H1 (cell line): ENCODE results near the gene EGFLAM. TPM values are rescaled to one million over a fixed set of nuclear protein-coding genes. Genes with fewer than 3 reads are reported as not detected.

Experiments
- CBX5 ChIP-seq: fragments of 300-800, 300-1000 bp; sonication (generic); IDR thresholded peaks from 2 replicates; pipeline ENCODE4 v1.7.1; 2016; ENCODE audit warnings: antibody characterized with exemption, low read length, low read depth
- CEBPB ChIP-seq: IDR thresholded peaks from 2 replicates; pipeline ENCODE4 v1.6.1; 2012; ENCODE audit warnings: low read depth, low read length
- CREB1 ChIP-seq: IDR thresholded peaks from 2 replicates; pipeline ENCODE4 v1.6.1; 2012; ENCODE audit warnings: inconsistent platforms
- MAFK ChIP-seq: IDR thresholded peaks from 2 replicates; pipeline ENCODE4 v1.6.1; 2012; ENCODE audit warnings: low read depth, mild to moderate bottlenecking, improper control_type of control experiment, low read length
- RFX5 ChIP-seq: IDR thresholded peaks from 2 replicates; pipeline ENCODE4 v1.6.1; 2011; ENCODE audit warnings: low read depth, low read length, improper control_type of control experiment, borderline replicate concordance
- polyA plus RNA-seq, 7 experiments: library from polyadenylated mRNA; depleted of rRNA in 3 of 7; stranded (reverse) in 5 of 7; unstranded in 2 of 7; fragments of >200 nt in 5 of 7; fragments of 200-250 nt in 2 of 7; gene quantifications; 1 replicate in 5 of 7; 2 replicates in 1 of 7; 4 replicates in 1 of 7; pipeline versions ENCODE4 v1.2.1 to v1.2.3, GENCODE V29; 2011 to 2013; ENCODE audit warnings: missing spikeins in 2 of 7, mixed read lengths in 2 of 7
- total RNA-seq: library from RNA; stranded (reverse); fragmentation: NEBNext Ultra II Directional; extraction: Animal tissue kit (Norgen Biotek cat#: 25700); gene quantifications from 2 replicates; pipeline ENCODE4 v1.2.1, GENCODE V29; 2021
- TF ChIP-seq, protein P1 (sequence below): fragments of 300-600 bp; sonication (generic); IDR thresholded peaks from 2 replicates; pipeline ENCODE4 v1.7.1; 2012; ENCODE audit warnings: low read length, moderate library complexity, mild to moderate bottlenecking, inconsistent platforms; ENCODE audit not compliant: insufficient replicate concordance
- TF ChIP-seq, protein P2 (sequence below): IDR thresholded peaks from 2 replicates; pipeline ENCODE4 v1.6.1; 2011; ENCODE audit warnings: low read depth, mild to moderate bottlenecking, low read length; ENCODE audit not compliant: insufficient read depth
- TF ChIP-seq, protein P3 (sequence below): IDR thresholded peaks from 2 replicates; pipeline ENCODE4 v1.6.1; 2012; ENCODE audit warnings: inconsistent platforms

EGFLAM gene
- total and polyA plus RNA-seq, 2 of the 8 experiments (the other 6 are each of a cell fraction or from before 2014, with no cell fraction given): 0.20 to 0.24 TPM

DNA sequence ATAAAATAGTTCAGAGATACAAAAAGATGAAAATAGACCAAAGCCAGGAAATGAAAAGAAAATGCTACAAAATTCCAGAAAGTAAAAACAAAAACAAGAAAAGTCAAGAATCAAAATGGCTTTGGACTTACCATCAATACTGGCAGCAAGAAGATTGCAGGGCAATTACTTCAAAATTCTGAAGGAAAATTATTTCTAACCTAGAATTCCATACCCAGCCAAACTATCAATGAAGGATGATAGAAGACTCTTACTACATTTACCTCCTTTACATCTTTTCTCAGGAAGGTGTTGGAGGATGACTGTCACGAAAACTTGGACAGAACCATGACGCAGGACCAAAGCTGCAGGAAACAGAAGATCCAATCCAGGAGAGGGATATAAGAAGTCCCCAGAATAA, 46.8 kb downstream of the EGFLAM start (continued):
- TF ChIP-seq, protein P1, sequence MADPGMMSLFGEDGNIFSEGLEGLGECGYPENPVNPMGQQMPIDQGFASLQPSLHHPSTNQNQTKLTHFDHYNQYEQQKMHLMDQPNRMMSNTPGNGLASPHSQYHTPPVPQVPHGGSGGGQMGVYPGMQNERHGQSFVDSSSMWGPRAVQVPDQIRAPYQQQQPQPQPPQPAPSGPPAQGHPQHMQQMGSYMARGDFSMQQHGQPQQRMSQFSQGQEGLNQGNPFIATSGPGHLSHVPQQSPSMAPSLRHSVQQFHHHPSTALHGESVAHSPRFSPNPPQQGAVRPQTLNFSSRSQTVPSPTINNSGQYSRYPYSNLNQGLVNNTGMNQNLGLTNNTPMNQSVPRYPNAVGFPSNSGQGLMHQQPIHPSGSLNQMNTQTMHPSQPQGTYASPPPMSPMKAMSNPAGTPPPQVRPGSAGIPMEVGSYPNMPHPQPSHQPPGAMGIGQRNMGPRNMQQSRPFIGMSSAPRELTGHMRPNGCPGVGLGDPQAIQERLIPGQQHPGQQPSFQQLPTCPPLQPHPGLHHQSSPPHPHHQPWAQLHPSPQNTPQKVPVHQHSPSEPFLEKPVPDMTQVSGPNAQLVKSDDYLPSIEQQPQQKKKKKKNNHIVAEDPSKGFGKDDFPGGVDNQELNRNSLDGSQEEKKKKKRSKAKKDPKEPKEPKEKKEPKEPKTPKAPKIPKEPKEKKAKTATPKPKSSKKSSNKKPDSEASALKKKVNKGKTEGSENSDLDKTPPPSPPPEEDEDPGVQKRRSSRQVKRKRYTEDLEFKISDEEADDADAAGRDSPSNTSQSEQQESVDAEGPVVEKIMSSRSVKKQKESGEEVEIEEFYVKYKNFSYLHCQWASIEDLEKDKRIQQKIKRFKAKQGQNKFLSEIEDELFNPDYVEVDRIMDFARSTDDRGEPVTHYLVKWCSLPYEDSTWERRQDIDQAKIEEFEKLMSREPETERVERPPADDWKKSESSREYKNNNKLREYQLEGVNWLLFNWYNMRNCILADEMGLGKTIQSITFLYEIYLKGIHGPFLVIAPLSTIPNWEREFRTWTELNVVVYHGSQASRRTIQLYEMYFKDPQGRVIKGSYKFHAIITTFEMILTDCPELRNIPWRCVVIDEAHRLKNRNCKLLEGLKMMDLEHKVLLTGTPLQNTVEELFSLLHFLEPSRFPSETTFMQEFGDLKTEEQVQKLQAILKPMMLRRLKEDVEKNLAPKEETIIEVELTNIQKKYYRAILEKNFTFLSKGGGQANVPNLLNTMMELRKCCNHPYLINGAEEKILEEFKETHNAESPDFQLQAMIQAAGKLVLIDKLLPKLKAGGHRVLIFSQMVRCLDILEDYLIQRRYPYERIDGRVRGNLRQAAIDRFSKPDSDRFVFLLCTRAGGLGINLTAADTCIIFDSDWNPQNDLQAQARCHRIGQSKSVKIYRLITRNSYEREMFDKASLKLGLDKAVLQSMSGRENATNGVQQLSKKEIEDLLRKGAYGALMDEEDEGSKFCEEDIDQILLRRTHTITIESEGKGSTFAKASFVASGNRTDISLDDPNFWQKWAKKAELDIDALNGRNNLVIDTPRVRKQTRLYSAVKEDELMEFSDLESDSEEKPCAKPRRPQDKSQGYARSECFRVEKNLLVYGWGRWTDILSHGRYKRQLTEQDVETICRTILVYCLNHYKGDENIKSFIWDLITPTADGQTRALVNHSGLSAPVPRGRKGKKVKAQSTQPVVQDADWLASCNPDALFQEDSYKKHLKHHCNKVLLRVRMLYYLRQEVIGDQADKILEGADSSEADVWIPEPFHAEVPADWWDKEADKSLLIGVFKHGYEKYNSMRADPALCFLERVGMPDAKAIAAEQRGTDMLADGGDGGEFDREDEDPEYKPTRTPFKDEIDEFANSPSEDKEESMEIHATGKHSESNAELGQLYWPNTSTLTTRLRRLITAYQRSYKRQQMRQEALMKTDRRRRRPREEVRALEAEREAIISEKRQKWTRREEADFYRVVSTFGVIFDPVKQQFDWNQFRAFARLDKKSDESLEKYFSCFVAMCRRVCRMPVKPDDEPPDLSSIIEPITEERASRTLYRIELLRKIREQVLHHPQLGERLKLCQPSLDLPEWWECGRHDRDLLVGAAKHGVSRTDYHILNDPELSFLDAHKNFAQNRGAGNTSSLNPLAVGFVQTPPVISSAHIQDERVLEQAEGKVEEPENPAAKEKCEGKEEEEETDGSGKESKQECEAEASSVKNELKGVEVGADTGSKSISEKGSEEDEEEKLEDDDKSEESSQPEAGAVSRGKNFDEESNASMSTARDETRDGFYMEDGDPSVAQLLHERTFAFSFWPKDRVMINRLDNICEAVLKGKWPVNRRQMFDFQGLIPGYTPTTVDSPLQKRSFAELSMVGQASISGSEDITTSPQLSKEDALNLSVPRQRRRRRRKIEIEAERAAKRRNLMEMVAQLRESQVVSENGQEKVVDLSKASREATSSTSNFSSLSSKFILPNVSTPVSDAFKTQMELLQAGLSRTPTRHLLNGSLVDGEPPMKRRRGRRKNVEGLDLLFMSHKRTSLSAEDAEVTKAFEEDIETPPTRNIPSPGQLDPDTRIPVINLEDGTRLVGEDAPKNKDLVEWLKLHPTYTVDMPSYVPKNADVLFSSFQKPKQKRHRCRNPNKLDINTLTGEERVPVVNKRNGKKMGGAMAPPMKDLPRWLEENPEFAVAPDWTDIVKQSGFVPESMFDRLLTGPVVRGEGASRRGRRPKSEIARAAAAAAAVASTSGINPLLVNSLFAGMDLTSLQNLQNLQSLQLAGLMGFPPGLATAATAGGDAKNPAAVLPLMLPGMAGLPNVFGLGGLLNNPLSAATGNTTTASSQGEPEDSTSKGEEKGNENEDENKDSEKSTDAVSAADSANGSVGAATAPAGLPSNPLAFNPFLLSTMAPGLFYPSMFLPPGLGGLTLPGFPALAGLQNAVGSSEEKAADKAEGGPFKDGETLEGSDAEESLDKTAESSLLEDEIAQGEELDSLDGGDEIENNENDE: no peak
- TF ChIP-seq CEBPB: no peak
- TF ChIP-seq, protein P2, sequence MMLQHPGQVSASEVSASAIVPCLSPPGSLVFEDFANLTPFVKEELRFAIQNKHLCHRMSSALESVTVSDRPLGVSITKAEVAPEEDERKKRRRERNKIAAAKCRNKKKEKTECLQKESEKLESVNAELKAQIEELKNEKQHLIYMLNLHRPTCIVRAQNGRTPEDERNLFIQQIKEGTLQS: no peak
- no peak for TF ChIP-seq RFX5
- no peak for TF ChIP-seq CREB1
- no peak for TF ChIP-seq CBX5
- TF ChIP-seq MAFK: no peak
- TF ChIP-seq, protein P3, sequence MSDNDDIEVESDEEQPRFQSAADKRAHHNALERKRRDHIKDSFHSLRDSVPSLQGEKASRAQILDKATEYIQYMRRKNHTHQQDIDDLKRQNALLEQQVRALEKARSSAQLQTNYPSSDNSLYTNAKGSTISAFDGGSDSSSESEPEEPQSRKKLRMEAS: no peak
